GM13977 (cell line): ENCODE measurements around the gene ERC2.

Source experiments
- DNase-seq: peaks from one replicate; pipeline ENCODE4 v3.0.0; 2012; ENCODE audit warnings: low spot score
- in situ Hi-C: fragments of 300-500 bp; cut with MboI; formaldehyde crosslinking; loops from one replicate; pipeline ENCODE4 v1.12.0; 2022; ENCODE audit warnings: low sequenced_read_pairs, low pct_unique_long_range_greater_than_20kb, mixed read lengths, inconsistent platforms; ENCODE audit not compliant: unreplicated experiment
- TF ChIP-seq, protein P1 (sequence below): IDR thresholded peaks from 2 replicates; pipeline ENCODE4 v1.5.1; 2012; ENCODE audit warnings: mild to moderate bottlenecking, control low read depth; ENCODE audit not compliant: insufficient read depth; ENCODE audit errors: extremely low read depth, missing control alignments

Gene ERC2

DNA sequence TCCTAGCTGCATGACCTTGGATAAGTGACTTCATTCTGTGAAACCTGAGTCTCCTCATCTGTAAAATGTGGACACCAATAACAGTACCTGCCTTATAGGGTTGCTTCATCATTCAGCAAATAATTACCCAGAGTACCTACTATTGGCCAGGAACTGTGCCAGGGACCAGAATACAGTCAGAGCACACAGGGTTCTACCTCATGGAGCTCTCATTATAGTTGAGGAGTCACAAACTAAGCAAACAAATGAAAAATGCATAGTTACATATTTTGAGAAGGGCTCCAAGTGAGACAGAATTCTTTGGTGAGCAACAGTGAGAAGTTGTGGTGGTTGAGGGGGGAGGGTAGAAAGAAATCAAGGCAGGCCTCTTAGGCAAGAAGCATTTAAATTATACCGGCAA, 672.5 kb downstream of the ERC2 start:
- no peak for DNase-seq
- TF ChIP-seq, protein P1, sequence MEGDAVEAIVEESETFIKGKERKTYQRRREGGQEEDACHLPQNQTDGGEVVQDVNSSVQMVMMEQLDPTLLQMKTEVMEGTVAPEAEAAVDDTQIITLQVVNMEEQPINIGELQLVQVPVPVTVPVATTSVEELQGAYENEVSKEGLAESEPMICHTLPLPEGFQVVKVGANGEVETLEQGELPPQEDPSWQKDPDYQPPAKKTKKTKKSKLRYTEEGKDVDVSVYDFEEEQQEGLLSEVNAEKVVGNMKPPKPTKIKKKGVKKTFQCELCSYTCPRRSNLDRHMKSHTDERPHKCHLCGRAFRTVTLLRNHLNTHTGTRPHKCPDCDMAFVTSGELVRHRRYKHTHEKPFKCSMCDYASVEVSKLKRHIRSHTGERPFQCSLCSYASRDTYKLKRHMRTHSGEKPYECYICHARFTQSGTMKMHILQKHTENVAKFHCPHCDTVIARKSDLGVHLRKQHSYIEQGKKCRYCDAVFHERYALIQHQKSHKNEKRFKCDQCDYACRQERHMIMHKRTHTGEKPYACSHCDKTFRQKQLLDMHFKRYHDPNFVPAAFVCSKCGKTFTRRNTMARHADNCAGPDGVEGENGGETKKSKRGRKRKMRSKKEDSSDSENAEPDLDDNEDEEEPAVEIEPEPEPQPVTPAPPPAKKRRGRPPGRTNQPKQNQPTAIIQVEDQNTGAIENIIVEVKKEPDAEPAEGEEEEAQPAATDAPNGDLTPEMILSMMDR = no peak
- in situ Hi-C loops = no loop called here

DNA sequence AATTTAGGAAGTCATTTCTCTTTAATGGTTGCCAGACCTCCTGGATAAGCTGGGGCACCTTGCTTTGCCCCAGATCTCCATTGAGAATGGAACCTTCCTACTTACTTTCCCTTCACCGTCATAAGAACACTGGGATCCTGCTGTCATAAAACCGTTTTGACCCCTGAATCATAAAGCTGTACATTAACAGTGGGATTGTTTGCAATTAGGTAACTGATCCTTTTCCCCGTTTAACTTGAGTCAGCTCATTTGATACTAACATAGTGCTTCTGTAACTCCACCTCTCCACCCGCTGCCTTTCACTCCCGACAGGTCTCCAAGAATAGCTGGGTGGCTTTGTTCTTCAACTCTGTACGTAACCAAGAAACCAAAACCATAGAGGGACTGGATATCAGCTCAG, 673.0 kb downstream of the ERC2 start:
- DNase-seq = no peak
- TF ChIP-seq, protein P1 = no peak
- in situ Hi-C loops = no loop called here

DNA sequence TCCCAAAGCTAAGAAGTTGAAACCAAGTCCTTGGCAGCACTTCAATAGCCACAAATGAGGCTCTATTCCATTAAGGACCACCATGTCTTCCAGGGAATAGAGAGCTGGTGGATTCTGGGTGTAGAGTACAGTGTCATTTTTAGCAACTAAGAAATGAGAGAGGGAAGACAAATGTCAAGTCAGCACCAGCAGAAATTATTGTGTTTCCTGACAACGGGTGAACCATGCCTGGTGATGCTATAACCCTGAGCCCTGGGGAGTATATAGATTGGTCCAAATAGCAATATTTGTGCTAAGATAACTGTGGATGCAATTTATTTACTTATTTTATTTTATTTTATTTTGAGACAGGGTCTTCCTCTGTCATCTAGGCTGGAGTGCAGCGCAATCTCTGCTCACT, 675.5 kb downstream of the ERC2 start:
- no peak for DNase-seq
- in situ Hi-C loops = no loop called here
- TF ChIP-seq, protein P1 = no peak

DNA sequence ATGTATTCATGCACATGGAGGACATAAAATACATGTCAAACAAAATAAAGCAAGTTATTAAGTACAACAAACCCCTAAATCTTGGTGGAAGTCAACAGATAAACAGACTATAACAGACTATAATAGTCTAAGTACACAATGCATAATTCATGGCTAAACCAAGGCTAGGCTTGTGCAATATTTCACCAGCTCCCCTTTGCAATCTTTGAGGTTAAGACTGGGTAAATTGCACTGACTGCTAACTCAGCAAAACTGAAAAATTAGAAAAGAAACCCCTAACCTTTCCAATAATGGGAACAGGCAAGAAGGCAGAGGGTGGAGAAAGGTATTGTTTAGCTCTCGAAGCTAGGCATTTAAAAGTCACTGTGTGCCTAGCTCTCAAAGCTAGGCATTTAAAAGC, 676.3 kb downstream of the ERC2 start:
- TF ChIP-seq, protein P1 = no peak
- in situ Hi-C loops = no loop called here
- no peak for DNase-seq

DNA sequence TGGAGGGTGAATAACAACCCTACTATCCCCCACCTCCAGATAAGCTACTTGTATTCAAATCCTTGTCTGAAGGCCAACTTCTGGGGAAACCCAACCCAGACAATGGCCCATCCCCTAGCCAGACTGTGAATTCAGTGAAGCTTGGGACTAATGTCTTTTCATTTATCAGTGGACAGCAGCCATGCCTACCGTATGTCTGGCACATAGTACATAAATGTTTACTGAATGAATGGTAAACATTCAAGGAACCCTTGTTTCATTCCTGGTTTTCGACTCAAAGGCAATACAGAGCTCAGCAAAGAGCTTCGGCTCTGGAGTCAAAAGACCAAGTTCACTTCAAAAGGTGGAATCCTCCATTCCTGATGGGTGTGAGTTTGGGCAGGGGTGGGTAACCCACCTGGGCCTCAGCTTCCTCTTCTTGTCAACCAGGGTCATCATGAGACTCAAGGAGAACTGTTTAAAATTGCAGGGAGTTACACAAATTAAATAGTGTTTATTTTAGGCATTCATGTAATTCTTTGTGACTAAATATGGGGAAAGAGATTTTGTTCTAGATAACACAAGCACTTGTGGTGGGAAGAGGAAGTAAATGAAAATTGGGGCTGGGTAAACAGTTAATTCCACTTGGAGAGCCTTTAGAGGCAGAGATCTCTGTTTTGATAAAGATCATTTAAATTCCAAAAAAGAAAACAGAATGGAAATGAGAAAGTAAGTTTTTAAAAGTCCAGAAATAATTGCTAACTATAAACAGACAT, 677.5 kb downstream of the ERC2 start:
- TF ChIP-seq, protein P1 = no peak
- no peak for DNase-seq
- in situ Hi-C loops = no loop called here

DNA sequence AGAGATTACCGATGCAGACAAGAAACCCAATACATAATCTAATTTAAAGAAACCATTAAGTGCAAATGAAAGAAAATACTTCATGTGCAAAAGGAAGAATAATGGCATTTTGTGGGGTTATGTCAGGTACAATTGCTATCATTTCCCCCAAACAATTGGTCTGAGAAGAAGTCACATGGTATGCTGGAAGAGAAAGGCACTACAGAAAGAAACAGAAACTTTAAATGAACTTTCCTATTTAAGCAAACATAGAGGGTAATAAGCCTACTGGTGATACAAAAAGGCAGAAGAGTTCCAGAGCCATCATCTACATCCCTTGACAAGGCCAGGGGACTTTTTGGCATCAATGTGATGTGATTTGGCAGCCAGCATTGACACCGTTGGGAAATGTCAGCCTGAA, 678.8 kb downstream of the ERC2 start:
- DNase-seq = no peak
- TF ChIP-seq, protein P1 = no peak
- in situ Hi-C loops = no loop called here
